Mesothelial cell of epicardium (in vitro differentiated cells): ENCODE measurements around the gene KRT1. TPM values are rescaled to one million over a fixed set of nuclear protein-coding genes. Genes with fewer than 3 reads are reported as not detected.

ENCODE experiments used
- DNase-seq, 2 experiments: peaks; one replicate each; pipeline ENCODE4 v3.0.0; 2021; ENCODE audit warnings: low spot score in 2 of 2; ENCODE audit not compliant: unreplicated experiment in 2 of 2
- H3K27ac Mint-ChIP-seq: 2 replicates; pipeline ENCODE4 v1.8.0; 2021; ENCODE audit warnings: mixed read lengths
- H3K27me3 Mint-ChIP-seq: 2 replicates; pipeline ENCODE4 v1.8.0; 2021; ENCODE audit warnings: low read depth, mixed read lengths
- H3K36me3 Mint-ChIP-seq: 2 replicates; pipeline ENCODE4 v1.8.0; 2021; ENCODE audit warnings: mixed read lengths
- H3K4me1 Mint-ChIP-seq: 2 replicates; pipeline ENCODE4 v1.8.0; 2021; ENCODE audit warnings: mixed read lengths
- H3K4me3 Mint-ChIP-seq: 2 replicates; pipeline ENCODE4 v1.8.0; 2021; ENCODE audit warnings: mild to moderate bottlenecking, moderate library complexity, mixed read lengths
- H3K9me3 Mint-ChIP-seq: 2 replicates; pipeline ENCODE4 v1.8.0; 2021; ENCODE audit warnings: mixed read lengths
- CTCF ChIP-seq: fragments of 200-600 bp; sonication (generic); IDR thresholded peaks from one replicate; pipeline ENCODE4 v1.5.0; 2021; ENCODE audit warnings: antibody characterized with exemption; ENCODE audit not compliant: unreplicated experiment
- total RNA-seq: library from RNA; stranded (reverse); gene quantifications from 3 replicates; pipeline ENCODE4 v1.2.1, GENCODE V29; 2021

The KRT1 gene
- total RNA-seq, 1 donor from 2014 or later, result not detected

DNA sequence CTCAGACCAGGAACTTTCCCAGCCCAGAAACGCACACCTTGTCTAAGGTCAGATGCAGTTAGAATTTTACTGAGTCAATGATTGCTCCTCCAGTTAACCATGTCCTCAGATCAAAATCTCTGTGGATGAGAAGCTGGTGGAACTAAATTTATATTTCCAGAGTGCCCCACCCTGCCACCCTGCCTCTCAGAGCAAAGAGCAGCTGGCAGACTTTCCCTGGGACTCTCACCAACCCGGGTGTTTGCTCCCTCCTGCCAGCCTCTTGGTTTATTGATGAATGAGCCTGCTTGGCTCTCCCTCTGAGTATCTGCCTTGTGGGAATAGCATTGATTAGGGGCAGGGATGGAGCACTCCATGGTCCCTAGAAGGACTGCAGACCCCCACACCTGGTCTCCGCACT, 5.9 kb upstream of the KRT1 start:
- no peak overlapping the region for H3K27ac Mint-ChIP-seq
- peaks cover 4% of the 10 kb centered on the region for H3K4me1 Mint-ChIP-seq
- H3K36me3 Mint-ChIP-seq, result no peaks in the 10 kb centered on the region
- no peak overlapping the region for H3K4me3 Mint-ChIP-seq
- DNase-seq, result no peak
- H3K9me3 Mint-ChIP-seq, result no peaks in the 10 kb centered on the region
- TF ChIP-seq CTCF, result no peak
- peaks cover 96% of the 10 kb centered on the region for H3K27me3 Mint-ChIP-seq

DNA sequence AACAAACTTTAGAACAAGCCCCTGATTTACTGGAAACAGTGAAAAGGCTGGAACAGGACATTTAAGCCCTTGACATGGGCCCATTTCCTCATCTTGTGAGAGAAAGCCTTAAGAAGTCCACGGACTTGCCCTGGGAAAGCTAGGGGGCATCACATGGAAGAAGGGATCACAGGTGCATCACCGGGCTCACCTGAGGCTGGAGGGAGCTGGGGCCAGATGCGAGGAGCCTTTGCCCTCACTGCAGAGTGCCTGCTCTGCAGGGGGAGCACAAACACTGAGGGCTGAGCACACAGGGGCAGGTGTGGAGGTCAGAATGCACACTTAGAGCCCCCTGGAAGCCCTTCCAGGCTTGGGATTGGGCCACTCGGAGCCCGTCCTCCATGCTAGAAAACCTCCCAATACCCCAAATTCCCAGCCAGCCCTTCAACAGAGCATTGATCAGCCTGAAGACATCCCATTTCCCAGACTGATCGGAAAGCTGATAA, 5.2 kb upstream of the KRT1 start:
- H3K4me1 Mint-ChIP-seq, result no peaks in the 10 kb centered on the region
- no peak for DNase-seq
- H3K4me3 Mint-ChIP-seq, result no peak overlapping the region
- H3K27me3 Mint-ChIP-seq, result peaks cover 96% of the 10 kb centered on the region
- H3K27ac Mint-ChIP-seq, result no peak overlapping the region
- TF ChIP-seq CTCF, result no peak
- no peaks in the 10 kb centered on the region for H3K9me3 Mint-ChIP-seq
- no peaks in the 10 kb centered on the region for H3K36me3 Mint-ChIP-seq

- Mint-ChIP-seq H3K4me1 (no peaks in the 10 kb centered on the region), H3K9me3 (no peaks in the 10 kb centered on the region)
- TF ChIP-seq CTCF, result no peak
These were observed 4.2 kb upstream of the KRT1 start for GRCh38 chr12:52684431-52684830.

GRCh38 chr12:52683575-52684300, 3.5 kb upstream of the KRT1 start:
- no peak for TF ChIP-seq CTCF
- Mint-ChIP-seq H3K9me3 (no peaks in the 10 kb centered on the region), H3K4me1 (no peaks in the 10 kb centered on the region), H3K27ac (no peak overlapping the region), H3K27me3 (peaks cover 93% of the 10 kb centered on the region), H3K4me3 (no peak overlapping the region), H3K36me3 (no peaks in the 10 kb centered on the region)
- no peak for DNase-seq

More at GRCh38 chr12:52684431-52684830, 4.2 kb upstream of the KRT1 start:
- Mint-ChIP-seq H3K36me3 (no peaks in the 10 kb centered on the region), H3K27ac (no peak overlapping the region), H3K27me3 (peaks cover 96% of the 10 kb centered on the region), H3K4me3 (no peak overlapping the region)
- DNase-seq, result no peak

- Mint-ChIP-seq H3K4me3 (no peak overlapping the region), H3K4me1 (no peaks in the 10 kb centered on the region), H3K27me3 (peaks cover 93% of the 10 kb centered on the region), H3K27ac (no peak overlapping the region), H3K9me3 (no peaks in the 10 kb centered on the region), H3K36me3 (no peaks in the 10 kb centered on the region)
- no peak for DNase-seq
- no peak for TF ChIP-seq CTCF
These were observed 2.8 kb upstream of the KRT1 start for GRCh38 chr12:52682938-52683574.
